Right atrium auricular region (tissue), 2 donors: ENCODE measurements around the gene PGLYRP1. TPM values are rescaled to one million over a fixed set of nuclear protein-coding genes. Genes with fewer than 3 reads are reported as not detected.

Experiments used
- DNase-seq: peaks from one replicate; pipeline ENCODE4 v3.0.0-alpha.2; 2019; ENCODE audit warnings: low spot score
- H3K27ac ChIP-seq, 2 donors: fragments of 200-600 bp; sonication (generic); 1 replicate in 1 of 2; 2 replicates in 1 of 2; pipeline ENCODE4 v1.5.1; 2016 to 2019
- H3K27me3 ChIP-seq, 2 donors: fragments of 200-600 bp; sonication (generic); one replicate each; pipeline versions ENCODE4 v1.5.1 to v1.6.0; 2017 to 2019
- H3K36me3 ChIP-seq: fragments of 200-600 bp; sonication (generic); one replicate; pipeline ENCODE4 v1.5.1; 2016
- H3K4me1 ChIP-seq, 2 donors: fragments of 200-600 bp; sonication (generic); one replicate each; pipeline versions ENCODE4 v1.5.1 to v1.6.0; 2017 to 2019
- H3K4me3 ChIP-seq, 2 donors: fragments of 200-600 bp; sonication (generic); 1 replicate in 1 of 2; 2 replicates in 1 of 2; pipeline ENCODE4 v1.5.1; 2017 to 2019; ENCODE audit warnings: mild to moderate bottlenecking in 1 of 2, moderate library complexity in 1 of 2
- H3K9me3 ChIP-seq, 2 donors: fragments of 200-600 bp; sonication (generic); one replicate each; pipeline ENCODE4 v1.5.1; 2019
- total RNA-seq, 2 donors: library from RNA; depleted of rRNA; stranded (reverse); fragments of >200 nt; gene quantifications; one replicate each; pipeline ENCODE4 v1.1.0, GENCODE V29; 2016
- TF ChIP-seq, protein P1 (sequence below), 2 donors: fragments of 200-600 bp; sonication (generic); IDR thresholded peaks; one replicate each; pipeline ENCODE4 v1.5.1; 2019; ENCODE audit warnings: antibody characterized with exemption in 2 of 2

Gene PGLYRP1, protein sequence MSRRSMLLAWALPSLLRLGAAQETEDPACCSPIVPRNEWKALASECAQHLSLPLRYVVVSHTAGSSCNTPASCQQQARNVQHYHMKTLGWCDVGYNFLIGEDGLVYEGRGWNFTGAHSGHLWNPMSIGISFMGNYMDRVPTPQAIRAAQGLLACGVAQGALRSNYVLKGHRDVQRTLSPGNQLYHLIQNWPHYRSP
- total RNA-seq, result not detected

DNA sequence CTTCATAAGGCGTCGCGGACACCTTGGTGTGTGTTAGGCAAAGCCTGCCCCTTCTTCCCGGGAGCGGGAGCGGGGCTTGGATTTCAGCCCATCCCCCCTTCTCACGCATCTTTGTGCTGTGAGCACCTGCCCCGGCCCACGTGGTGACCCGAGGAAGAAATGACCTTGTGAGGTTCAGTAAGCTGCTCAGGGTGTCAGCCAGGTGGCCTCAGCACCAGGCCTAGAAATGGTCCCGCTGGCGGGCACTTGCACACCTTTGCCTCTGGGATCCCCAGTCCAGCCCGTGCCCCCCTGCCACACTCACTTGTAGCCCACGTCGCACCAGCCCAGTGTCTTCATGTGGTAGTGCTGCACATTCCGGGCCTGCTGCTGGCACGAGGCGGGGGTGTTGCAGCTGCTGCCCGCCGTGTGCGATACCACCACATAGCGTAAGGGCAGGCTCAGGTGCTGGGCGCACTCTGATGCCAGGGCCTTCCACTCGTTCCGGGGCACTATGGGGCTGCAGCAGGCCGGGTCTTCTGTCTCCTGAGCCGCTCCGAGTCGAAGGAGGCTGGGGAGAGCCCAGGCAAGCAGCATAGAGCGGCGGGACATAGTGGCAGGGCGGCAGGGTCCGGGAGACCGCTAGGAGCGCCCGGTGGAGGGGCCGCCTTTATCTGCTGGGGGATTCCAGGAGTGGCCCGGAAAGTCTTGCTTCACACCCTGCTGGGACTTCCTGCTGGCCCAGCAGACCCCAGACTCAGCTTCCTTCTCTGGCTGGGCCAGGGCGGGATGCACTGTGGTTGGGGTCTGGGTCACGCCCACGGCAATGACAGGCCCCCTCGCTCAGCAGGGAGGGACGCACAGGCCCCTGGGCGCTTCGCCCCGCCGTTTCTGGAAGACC is at the start of gene PGLYRP1:
TSS of gene PGLYRP1 (minus strand) at position 623 of the 880 bp plus-strand sequence. CDS start at position 591, 32 bp downstream.
- Histone ChIP-seq H3K36me3 (no peaks in the 10 kb centered on the region), H3K4me1 (no peaks in the 10 kb centered on the region), H3K27ac (no peak within 1 kb of the TSS), H3K27me3 (peaks cover 0 to 4% of the 10 kb centered on the region in 2 donors), H3K9me3 (no peaks in the 10 kb centered on the region), H3K4me3 (no peak within 1 kb of the TSS)
- TF ChIP-seq, protein P1, sequence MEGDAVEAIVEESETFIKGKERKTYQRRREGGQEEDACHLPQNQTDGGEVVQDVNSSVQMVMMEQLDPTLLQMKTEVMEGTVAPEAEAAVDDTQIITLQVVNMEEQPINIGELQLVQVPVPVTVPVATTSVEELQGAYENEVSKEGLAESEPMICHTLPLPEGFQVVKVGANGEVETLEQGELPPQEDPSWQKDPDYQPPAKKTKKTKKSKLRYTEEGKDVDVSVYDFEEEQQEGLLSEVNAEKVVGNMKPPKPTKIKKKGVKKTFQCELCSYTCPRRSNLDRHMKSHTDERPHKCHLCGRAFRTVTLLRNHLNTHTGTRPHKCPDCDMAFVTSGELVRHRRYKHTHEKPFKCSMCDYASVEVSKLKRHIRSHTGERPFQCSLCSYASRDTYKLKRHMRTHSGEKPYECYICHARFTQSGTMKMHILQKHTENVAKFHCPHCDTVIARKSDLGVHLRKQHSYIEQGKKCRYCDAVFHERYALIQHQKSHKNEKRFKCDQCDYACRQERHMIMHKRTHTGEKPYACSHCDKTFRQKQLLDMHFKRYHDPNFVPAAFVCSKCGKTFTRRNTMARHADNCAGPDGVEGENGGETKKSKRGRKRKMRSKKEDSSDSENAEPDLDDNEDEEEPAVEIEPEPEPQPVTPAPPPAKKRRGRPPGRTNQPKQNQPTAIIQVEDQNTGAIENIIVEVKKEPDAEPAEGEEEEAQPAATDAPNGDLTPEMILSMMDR (IDR thresholded peaks at IDR 0.05), result no peak
- no peak for DNase-seq

DNA sequence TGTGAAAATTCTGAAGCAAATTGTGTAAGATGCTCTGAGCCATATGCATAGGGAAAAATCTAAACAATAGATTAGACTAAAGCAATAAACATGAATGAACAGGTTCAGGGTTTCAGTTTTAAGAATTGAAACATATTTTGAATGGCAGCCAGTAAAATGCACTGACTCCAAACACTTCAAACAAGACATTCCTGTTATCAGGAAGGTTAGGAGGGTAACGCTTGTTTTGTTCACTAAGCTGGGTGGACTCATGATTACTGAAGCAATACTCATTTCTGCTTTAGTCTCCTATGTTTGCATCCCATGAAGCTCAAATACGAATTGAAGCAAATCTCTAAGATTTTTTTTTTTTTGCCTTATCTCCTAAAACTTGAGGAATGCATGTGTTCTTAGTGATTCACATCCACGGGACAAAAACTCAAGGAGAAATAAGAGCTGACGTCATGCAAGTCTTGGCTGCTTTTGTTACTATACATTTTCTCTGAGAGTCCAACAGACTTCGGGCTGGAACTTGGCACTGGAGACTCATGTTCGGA is 47.0 kb upstream of the PGLYRP1 start:
- Histone ChIP-seq H3K9me3 (no peaks in the 10 kb centered on the region), H3K4me1 (no peaks in the 10 kb centered on the region), H3K27ac (no peak overlapping the region), H3K36me3 (no peaks in the 10 kb centered on the region), H3K4me3 (no peak overlapping the region), H3K27me3 (no peaks in the 10 kb centered on the region)
- no peak for DNase-seq
- TF ChIP-seq, protein P1 (IDR thresholded peaks at IDR 0.05), result no peak

DNA sequence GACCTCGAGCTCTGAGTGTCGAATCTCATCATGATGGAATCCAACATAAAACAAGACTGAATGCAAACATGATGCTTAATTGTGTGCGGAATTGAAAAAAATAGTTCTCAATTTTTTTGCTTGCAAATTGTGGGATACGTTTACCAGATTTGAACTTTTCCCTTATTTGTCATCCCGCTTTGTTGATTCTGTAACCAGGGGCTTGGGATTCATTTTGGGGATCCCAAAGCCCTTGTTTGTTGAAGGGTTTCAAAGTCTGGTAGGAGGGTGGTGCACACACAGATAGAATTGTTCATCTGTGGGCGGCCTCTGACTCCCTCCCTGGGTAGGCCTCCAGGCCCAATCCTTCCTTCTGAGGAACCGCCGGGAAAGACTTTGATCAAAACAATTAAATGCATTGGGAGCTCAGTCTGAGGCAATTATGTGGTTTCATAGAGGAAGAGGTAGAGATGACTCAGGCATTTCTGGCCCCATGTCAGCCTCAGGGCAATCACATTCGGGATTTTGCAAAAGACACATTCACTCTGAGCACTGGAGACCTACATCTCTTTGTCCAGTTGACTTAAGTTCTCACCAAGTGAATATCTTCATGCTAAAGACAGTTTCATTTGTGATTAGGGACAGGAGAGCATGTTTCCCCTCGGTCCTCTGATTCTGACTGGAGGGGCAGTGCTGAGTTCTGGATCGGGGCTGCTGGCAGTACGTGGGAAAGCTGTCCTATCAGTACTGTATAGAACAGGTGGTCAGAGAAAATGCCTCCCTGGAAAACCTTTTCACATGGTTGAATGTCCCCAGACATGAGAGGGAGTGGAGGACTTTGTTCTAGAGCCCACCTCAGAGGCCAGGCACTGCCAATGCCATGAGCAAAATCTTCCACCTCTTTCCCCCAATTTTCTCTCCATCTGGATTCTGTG is 45.7 kb upstream of the PGLYRP1 start:
- Histone ChIP-seq H3K4me3 (no peak overlapping the region), H3K27ac (no peak overlapping the region), H3K4me1 (no peaks in the 10 kb centered on the region), H3K9me3 (no peaks in the 10 kb centered on the region), H3K36me3 (no peaks in the 10 kb centered on the region), H3K27me3 (no peaks in the 10 kb centered on the region)
- TF ChIP-seq, protein P1 (IDR thresholded peaks at IDR 0.05), result no peak
- DNase-seq, result no peak

DNA sequence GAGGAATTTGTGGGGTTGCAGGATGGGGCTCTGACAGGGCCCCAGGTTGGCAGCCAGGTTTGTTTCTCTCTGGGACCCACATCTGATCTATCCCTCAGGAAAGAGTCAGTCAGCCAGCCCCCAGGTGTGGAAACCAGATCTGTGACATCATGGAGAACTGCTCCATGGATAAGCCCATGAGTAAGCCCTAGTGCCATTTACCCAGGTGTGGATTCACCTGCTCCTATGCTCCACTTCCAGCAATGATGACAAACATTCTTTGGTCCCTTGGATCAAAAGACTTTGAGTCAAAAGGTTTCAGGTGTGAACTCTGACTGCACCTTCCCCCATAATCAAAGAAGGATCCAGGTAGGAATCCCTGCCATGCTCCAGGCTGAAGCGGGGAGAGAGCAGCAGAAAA is 44.8 kb upstream of the PGLYRP1 start:
- H3K9me3 ChIP-seq, result no peaks in the 10 kb centered on the region
- DNase-seq, result no peak
- no peak overlapping the region for H3K4me3 ChIP-seq
- H3K27me3 ChIP-seq, result no peaks in the 10 kb centered on the region
- H3K36me3 ChIP-seq, result no peaks in the 10 kb centered on the region
- TF ChIP-seq, protein P1 (IDR thresholded peaks at IDR 0.05), result no peak
- H3K27ac ChIP-seq, result no peak overlapping the region
- H3K4me1 ChIP-seq, result no peaks in the 10 kb centered on the region

DNA sequence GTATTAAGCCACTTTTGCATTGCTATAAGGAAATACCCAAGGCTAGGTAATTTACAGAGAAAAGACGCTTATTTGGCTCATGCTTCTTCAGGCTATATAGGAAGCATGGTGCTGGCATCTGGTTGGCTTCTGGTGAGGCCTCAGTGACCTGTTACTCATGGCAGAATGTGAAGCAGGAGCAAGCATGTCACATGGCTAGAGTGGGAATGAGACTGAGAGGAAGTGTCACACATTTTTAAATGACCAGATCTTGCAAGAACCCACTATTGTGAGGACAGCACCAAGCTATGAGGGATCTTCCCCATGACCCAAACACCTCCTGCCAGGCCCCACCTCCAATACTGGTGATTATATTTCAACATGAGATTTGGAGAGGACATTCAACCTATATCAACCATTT is 43.6 kb upstream of the PGLYRP1 start:
- Histone ChIP-seq H3K9me3 (no peaks in the 10 kb centered on the region), H3K27me3 (no peaks in the 10 kb centered on the region), H3K36me3 (no peaks in the 10 kb centered on the region), H3K27ac (no peak overlapping the region), H3K4me1 (no peaks in the 10 kb centered on the region), H3K4me3 (no peak overlapping the region)
- TF ChIP-seq, protein P1 (IDR thresholded peaks at IDR 0.05), result no peak
- no peak for DNase-seq
